HEK293T (cell line): ENCODE measurements around the gene CAPN12.
A peak's percentile ranks its signal among the peaks of the same experiment; 100 is the strongest.

Experiments
- CTCF ChIA-PET: fragments of 350-600 bp; formaldehyde crosslinking; extraction: SDS; loops from one replicate; lab custom pipeline; 2021; ENCODE audit warnings: antibody characterized with exemption, inconsistent platforms; lab: Yijun Ruan, JAX
- POLR2A ChIA-PET: fragments of 350-600 bp; formaldehyde crosslinking; extraction: SDS; loops from one replicate; lab custom pipeline; 2020; ENCODE audit warnings: antibody characterized with exemption, inconsistent platforms; lab: Yijun Ruan, JAX
- DNase-seq: peaks from one replicate; pipeline ENCODE4 v3.0.0; 2012; ENCODE audit warnings: mixed read lengths; ENCODE audit errors: extremely low spot score
- ARNT ChIP-seq: fragments of 450-650 bp; IDR thresholded peaks from 2 replicates; pipeline ENCODE4 v1.6.1; 2017; ENCODE audit warnings: mild to moderate bottlenecking
- BHLHE40 ChIP-seq: fragments of 450-650 bp; IDR thresholded peaks from 2 replicates; pipeline ENCODE4 v1.6.1; 2016; ENCODE audit warnings: mild to moderate bottlenecking, moderate library complexity, borderline replicate concordance
- CTBP1 ChIP-seq: fragments of 450-650 bp; IDR thresholded peaks from 2 replicates; pipeline ENCODE4 v1.6.1; 2016; ENCODE audit warnings: borderline replicate concordance
- ELF4 ChIP-seq: fragments of 450-650 bp; IDR thresholded peaks from 2 replicates; pipeline ENCODE4 v1.6.1; 2017; ENCODE audit warnings: antibody characterized with exemption
- FOXA1 ChIP-seq: fragments of 450-650 bp; IDR thresholded peaks from 2 replicates; pipeline ENCODE4 v1.6.1; 2016; ENCODE audit warnings: mild to moderate bottlenecking
- FOXK2 ChIP-seq: fragments of 450-650 bp; IDR thresholded peaks from 2 replicates; pipeline ENCODE4 v1.6.1; 2016; ENCODE audit warnings: mild to moderate bottlenecking
- FOXM1 ChIP-seq: fragments of 450-650 bp; IDR thresholded peaks from 2 replicates; pipeline ENCODE4 v1.6.1; 2017; ENCODE audit warnings: mild to moderate bottlenecking, borderline replicate concordance
- HDGF ChIP-seq: fragments of 450-650 bp; IDR thresholded peaks from 2 replicates; pipeline ENCODE4 v1.6.1; 2017; ENCODE audit warnings: antibody characterized with exemption, borderline replicate concordance
- L3MBTL2 ChIP-seq: fragments of 450-650 bp; conservative IDR thresholded peaks from 2 replicates; pipeline ENCODE4 v1.6.1; 2016; ENCODE audit warnings: mild to moderate bottlenecking
- LEF1 ChIP-seq: fragments of 450-650 bp; IDR thresholded peaks from 2 replicates; pipeline ENCODE4 v1.6.1; 2017; ENCODE audit warnings: mild to moderate bottlenecking, borderline replicate concordance
- NFRKB ChIP-seq: fragments of 450-650 bp; IDR thresholded peaks from 2 replicates; pipeline ENCODE4 v1.6.1; 2016; ENCODE audit warnings: mild to moderate bottlenecking, moderate library complexity
- SP1 ChIP-seq: fragments of 450-650 bp; IDR thresholded peaks from 2 replicates; pipeline ENCODE4 v1.6.1; 2017
- SUZ12 ChIP-seq: fragments of 450-650 bp; IDR thresholded peaks from 2 replicates; pipeline ENCODE4 v1.6.1; 2016; ENCODE audit warnings: mild to moderate bottlenecking
- TARDBP ChIP-seq: fragments of 450-650 bp; IDR thresholded peaks from 2 replicates; pipeline ENCODE4 v1.6.1; 2016
- ZNF384 ChIP-seq: fragments of 450-650 bp; IDR thresholded peaks from 2 replicates; pipeline ENCODE4 v1.6.1; 2016
- TF ChIP-seq, protein P1 (sequence below): fragments of 450-650 bp; IDR thresholded peaks from 2 replicates; pipeline ENCODE4 v1.6.1; 2016

The CAPN12 gene

GRCh38 chr19:38683393-38684077 is 60.7 kb downstream of the CAPN12 start:
- CTCF ChIA-PET, result interaction anchor here (0.8 kb wide), 1 partner anchor 47 kb away, joined by 4 read pairs; no protein-coding TSS in a partner anchor

GRCh38 chr19:38682872-38683392 is 61.3 kb downstream of the CAPN12 start:
- ChIA-PET CTCF (interaction anchor here (0.8 kb wide), 1 partner anchor 46 kb away, joined by 4 read pairs; no protein-coding TSS in a partner anchor), POLR2A (interaction anchor here (1.2 to 1.3 kb wide), 2 partner anchors 12 to 35 kb away, joined by 3 to 9 read pairs; partner anchors contain the start of gene ACTN4)
- no peak for TF ChIP-seq HDGF
- TF ChIP-seq ARNT, result no peak
- TF ChIP-seq SUZ12, result no peak
- no peak for TF ChIP-seq CTBP1
- no peak for TF ChIP-seq ZNF384
- TF ChIP-seq FOXK2, result no peak
- no peak for TF ChIP-seq SP1
- TF ChIP-seq ELF4, result no peak
- TF ChIP-seq FOXM1, result no peak
- TF ChIP-seq BHLHE40, result no peak
- no peak for TF ChIP-seq FOXA1
- no peak for TF ChIP-seq NFRKB
- no peak for TF ChIP-seq L3MBTL2
- TF ChIP-seq, protein P1, sequence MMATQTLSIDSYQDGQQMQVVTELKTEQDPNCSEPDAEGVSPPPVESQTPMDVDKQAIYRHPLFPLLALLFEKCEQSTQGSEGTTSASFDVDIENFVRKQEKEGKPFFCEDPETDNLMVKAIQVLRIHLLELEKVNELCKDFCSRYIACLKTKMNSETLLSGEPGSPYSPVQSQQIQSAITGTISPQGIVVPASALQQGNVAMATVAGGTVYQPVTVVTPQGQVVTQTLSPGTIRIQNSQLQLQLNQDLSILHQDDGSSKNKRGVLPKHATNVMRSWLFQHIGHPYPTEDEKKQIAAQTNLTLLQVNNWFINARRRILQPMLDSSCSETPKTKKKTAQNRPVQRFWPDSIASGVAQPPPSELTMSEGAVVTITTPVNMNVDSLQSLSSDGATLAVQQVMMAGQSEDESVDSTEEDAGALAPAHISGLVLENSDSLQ, result no peak
- no peak for TF ChIP-seq LEF1
- TF ChIP-seq TARDBP, result no peak
- DNase-seq, result no peak

More at GRCh38 chr19:38683393-38684077, 60.7 kb downstream of the CAPN12 start:
- POLR2A ChIA-PET, result interaction anchor here (1.2 to 1.3 kb wide), 2 partner anchors 13 to 36 kb away, joined by 3 to 9 read pairs; partner anchors contain the start of gene ACTN4
- TF ChIP-seq FOXM1 (no peak), NFRKB (no peak), FOXK2 (no peak), LEF1 (no peak), HDGF (no peak), ZNF384 (no peak), ELF4 (no peak)
- TF ChIP-seq, protein P1, result no peak
- DNase-seq, result peak; percentile 65

GRCh38 chr19:38682195-38682867 is 61.9 kb downstream of the CAPN12 start:
- CTCF ChIA-PET, result no interaction called here
- POLR2A ChIA-PET, result no interaction called here
- TF ChIP-seq CTBP1 (no peak), ELF4 (no peak), LEF1 (no peak), FOXA1 (no peak), NFRKB (no peak), SP1 (no peak)
- DNase-seq, result no peak
